ENCODE measurements around the gene DOCK9.
A peak's percentile ranks its signal among the peaks of the same experiment; 100 is the strongest.

DOCK9 gene

GRCh38 chr13:98787996-98788395 lies 189.9 kb downstream of the DOCK9 start:
- no peak overlapping the region for H3K4me3 ChIP-seq (replicated peaks in 1 of 2; ENCODE audit: low read depth in 2 of 2, low read length in 2 of 2)

GRCh38 chr13:98787173-98787572 lies 190.7 kb downstream of the DOCK9 start:
- no peak overlapping the region for H3K4me3 ChIP-seq (replicated peaks in 1 of 2; ENCODE audit: low read depth in 2 of 2, low read length in 2 of 2)
- TF ChIP-seq, protein P1, sequence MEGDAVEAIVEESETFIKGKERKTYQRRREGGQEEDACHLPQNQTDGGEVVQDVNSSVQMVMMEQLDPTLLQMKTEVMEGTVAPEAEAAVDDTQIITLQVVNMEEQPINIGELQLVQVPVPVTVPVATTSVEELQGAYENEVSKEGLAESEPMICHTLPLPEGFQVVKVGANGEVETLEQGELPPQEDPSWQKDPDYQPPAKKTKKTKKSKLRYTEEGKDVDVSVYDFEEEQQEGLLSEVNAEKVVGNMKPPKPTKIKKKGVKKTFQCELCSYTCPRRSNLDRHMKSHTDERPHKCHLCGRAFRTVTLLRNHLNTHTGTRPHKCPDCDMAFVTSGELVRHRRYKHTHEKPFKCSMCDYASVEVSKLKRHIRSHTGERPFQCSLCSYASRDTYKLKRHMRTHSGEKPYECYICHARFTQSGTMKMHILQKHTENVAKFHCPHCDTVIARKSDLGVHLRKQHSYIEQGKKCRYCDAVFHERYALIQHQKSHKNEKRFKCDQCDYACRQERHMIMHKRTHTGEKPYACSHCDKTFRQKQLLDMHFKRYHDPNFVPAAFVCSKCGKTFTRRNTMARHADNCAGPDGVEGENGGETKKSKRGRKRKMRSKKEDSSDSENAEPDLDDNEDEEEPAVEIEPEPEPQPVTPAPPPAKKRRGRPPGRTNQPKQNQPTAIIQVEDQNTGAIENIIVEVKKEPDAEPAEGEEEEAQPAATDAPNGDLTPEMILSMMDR (IDR thresholded peaks at IDR 0.05; ENCODE audit: low read depth, low read length), result no peak
- no peak for DNase-seq (ENCODE audit: low read depth in 2 of 2)

More at GRCh38 chr13:98787996-98788395, 189.9 kb downstream of the DOCK9 start:
- TF ChIP-seq, protein P1 (IDR thresholded peaks at IDR 0.05; ENCODE audit: low read depth, low read length), result no peak
- DNase-seq (ENCODE audit: low read depth in 2 of 2), result no peak

- no peak for DNase-seq (ENCODE audit: low read depth in 2 of 2)
- TF ChIP-seq, protein P1 (IDR thresholded peaks at IDR 0.05; ENCODE audit: low read depth, low read length), result no peak
Observed at GRCh38 chr13:98786023-98786422, 191.8 kb downstream of the DOCK9 start.

DNA sequence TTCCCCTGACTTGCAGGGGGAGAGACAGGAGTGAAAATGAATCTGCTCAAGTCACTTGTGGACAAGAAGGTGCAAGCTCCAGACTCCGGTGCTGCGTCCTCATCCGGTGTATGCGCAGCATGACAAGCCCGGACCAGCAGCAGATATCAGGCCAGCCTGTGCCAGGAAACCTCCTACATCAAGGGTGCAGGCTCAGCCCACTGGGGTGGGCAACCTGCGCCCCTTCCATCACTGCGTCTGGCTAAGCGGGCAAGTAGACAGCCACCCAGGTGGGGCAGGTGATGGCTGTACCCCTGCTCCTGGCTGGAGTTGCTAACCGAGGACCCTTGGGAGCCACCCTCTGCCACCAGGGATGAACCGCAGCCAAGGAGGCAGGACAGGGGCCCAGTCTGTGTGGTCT lies 192.5 kb downstream of the DOCK9 start:
- TF ChIP-seq, protein P1 (IDR thresholded peaks at IDR 0.05; ENCODE audit: low read depth, low read length), result no peak
- H3K4me3 ChIP-seq (replicated peaks in 1 of 2; ENCODE audit: low read depth in 2 of 2, low read length in 2 of 2), result no peak overlapping the region
- no peak for DNase-seq (ENCODE audit: low read depth in 2 of 2)

More at GRCh38 chr13:98786023-98786422, 191.8 kb downstream of the DOCK9 start:
- H3K4me3 ChIP-seq (replicated peaks in 1 of 2; ENCODE audit: low read depth in 2 of 2, low read length in 2 of 2), result no peak overlapping the region

- TF ChIP-seq, protein P1 (IDR thresholded peaks at IDR 0.05; ENCODE audit: low read depth, low read length), result no peak
- DNase-seq (ENCODE audit: low read depth in 2 of 2), result no peak
- no peak overlapping the region for H3K4me3 ChIP-seq (replicated peaks in 1 of 2; ENCODE audit: low read depth in 2 of 2, low read length in 2 of 2)
Observed at GRCh38 chr13:98784666-98785065, 193.2 kb downstream of the DOCK9 start.

DNA sequence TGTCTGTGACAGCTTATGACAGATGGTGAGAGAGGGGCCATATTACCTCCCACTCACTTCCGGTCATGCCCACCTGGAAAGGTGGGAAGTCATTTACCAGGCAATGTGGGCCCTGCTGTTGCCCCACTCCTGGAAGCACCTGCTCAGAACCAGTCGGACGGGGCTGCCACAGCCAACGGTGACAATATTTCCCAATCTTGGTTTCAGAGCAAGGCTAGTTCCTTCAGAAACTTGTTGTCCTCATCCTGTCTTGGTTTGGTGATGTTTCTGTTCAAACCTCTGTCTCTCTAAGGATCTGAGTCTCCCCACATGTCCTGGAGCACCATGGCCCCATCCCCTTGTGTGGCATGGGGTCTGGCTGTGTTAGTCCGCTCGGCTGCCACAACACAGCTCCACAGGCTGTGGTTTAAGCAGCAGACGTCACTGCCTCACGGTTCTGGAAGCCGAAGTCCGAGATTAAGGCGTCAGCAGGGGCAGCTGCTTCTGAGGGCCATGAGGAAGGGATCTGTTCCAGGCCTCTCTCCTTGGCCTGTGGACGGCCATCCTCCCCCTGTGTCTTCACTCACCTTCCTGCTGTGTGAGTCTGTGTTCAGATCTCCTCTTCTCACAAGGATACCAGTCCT lies 193.9 kb downstream of the DOCK9 start:
- TF ChIP-seq, protein P1 (IDR thresholded peaks at IDR 0.05; ENCODE audit: low read depth, low read length), result no peak
- DNase-seq (ENCODE audit: low read depth in 2 of 2), result no peak
- no peak overlapping the region for H3K4me3 ChIP-seq (replicated peaks in 1 of 2; ENCODE audit: low read depth in 2 of 2, low read length in 2 of 2)

DNA sequence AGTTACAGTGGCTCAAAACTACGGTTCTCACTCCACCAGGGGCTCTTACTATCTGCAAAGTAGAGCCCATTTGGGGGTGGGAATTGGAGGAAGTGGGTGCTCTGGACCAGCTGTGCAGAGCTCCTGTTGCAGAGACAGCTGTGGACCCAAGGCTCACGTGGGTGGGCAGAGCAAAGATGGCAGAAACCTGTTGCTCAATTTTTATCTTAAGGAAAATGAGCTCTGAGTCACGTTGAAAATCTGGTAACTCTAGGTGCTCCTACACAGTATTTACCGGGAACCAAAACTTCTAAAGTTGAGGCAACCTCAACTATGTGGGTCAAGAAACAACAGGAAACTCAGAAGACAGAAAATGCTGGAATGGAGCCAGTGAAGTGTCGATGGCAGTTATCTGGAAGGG lies 195.2 kb downstream of the DOCK9 start:
- TF ChIP-seq, protein P1 (IDR thresholded peaks at IDR 0.05; ENCODE audit: low read depth, low read length), result no peak
- H3K4me3 ChIP-seq (replicated peaks in 1 of 2; ENCODE audit: low read depth in 2 of 2, low read length in 2 of 2), result no peak overlapping the region

More for the DNA sequence above, 195.2 kb downstream of the DOCK9 start:
- DNase-seq (ENCODE audit: low read depth in 2 of 2), result peak; percentile 44 to 52
